ENCODE measurements around the gene NMRK2.

GRCh38 chr19:3893509-3894179 lies 39.2 kb upstream of the NMRK2 start:
- TF ChIP-seq CTCF (IDR thresholded peaks at IDR 0.05) = no peak
- TF ChIP-seq POLR2A (IDR thresholded peaks at IDR 0.05) = no peak

All from uterus (tissue), 2 donors.